ENCODE data around the gene CRYGC.

- TF ChIP-seq, protein P1, sequence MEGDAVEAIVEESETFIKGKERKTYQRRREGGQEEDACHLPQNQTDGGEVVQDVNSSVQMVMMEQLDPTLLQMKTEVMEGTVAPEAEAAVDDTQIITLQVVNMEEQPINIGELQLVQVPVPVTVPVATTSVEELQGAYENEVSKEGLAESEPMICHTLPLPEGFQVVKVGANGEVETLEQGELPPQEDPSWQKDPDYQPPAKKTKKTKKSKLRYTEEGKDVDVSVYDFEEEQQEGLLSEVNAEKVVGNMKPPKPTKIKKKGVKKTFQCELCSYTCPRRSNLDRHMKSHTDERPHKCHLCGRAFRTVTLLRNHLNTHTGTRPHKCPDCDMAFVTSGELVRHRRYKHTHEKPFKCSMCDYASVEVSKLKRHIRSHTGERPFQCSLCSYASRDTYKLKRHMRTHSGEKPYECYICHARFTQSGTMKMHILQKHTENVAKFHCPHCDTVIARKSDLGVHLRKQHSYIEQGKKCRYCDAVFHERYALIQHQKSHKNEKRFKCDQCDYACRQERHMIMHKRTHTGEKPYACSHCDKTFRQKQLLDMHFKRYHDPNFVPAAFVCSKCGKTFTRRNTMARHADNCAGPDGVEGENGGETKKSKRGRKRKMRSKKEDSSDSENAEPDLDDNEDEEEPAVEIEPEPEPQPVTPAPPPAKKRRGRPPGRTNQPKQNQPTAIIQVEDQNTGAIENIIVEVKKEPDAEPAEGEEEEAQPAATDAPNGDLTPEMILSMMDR (IDR thresholded peaks at IDR 0.05): no peak
- TF ChIP-seq POLR2A (IDR thresholded peaks at IDR 0.05): no peak
Observed at GRCh38 chr2:208083807-208084206, 45.8 kb downstream of the CRYGC start.

Data from breast epithelium (tissue), 3 donors.